Measurements from ENCODE around the gene PROB1.

- TF ChIP-seq CTCF (optimal IDR thresholded peaks at IDR 0.05 in 1 of 3, IDR thresholded peaks at IDR 0.05 in 1 of 3, conservative IDR thresholded peaks at IDR 0.05 in 1 of 3; ENCODE audit: extremely low read depth in 1 of 3, insufficient read depth in 2 of 3, low read length in 3 of 3): no peak
- TF ChIP-seq EZH2 (IDR thresholded peaks at IDR 0.05; ENCODE audit: low read length): no peak
These were observed 16.3 kb upstream of the PROB1 start for GRCh38 chr5:139410993-139411828.
